Hematopoietic multipotent progenitor cell treated with erythropoietin and hydrocortisone succinate and interleukin-3 and kit ligand, for 4 days (in vitro differentiated cells): Measurements from ENCODE around the gene GP9.

ENCODE experiments used
- DNase-seq: peaks from one replicate; pipeline ENCODE4 v3.0.0-alpha.2; 2015

Gene GP9

DNA sequence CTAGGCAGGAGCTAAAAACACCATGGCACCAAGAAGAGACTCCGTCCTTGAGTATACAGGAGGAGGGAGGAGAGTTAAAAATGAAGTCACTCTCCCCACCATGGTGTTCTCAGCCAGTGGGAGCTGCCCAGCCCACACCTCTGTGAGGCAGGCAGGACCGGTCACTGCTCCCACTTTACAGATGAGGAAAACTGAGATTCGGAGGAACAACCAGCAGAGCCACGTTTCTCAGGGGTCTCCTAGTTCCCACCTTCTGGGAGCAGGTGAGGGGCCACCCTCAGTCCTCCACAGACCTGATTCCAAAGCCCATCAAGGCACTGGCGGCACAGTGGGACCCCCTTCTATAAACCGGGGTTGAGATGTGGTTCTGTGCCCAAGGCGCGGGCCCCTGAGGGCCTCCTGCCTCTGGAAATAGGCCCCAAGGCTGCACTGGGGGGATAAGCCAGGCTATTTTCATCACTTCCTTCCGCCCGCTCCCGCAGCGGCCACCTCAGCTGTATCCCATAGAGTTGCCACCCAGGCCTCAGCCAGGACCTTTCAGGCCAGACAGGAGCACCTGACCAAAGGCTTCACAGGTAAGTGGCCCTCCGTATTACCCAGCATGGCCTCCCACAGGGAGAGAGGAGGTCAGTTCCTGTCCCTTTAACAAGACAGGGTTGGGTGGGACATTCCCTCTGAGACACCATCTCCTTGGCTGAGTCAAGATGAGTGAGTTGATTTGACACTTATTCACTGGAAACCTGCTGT, at the start of gene GP9:
GP9 (plus strand) TSS at position 504 of the 747 bp plus-strand sequence. CDS start 961 bp downstream, outside the sequence.
- peak; percentile 67 for DNase-seq

DNA sequence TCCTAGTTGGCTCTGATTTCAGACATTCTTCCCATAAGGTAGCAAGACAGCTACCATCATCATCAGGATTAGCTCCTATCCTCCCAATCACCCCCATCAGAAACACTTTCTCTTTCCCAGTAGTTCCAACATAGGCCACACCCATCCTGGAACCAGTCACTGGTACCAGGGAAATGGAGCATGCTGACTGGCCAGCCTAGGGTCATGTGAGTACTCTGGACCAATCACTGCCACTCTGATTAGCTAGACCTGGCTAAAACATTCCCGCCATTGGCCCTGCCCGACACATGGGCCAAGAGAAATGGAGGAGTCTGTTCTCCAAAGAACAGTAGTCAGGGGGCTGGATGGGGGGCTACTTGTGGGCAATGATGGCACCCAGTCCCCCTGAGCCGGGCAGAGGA, 47.1 kb upstream of the GP9 start:
- peak; percentile 25 for DNase-seq

DNA sequence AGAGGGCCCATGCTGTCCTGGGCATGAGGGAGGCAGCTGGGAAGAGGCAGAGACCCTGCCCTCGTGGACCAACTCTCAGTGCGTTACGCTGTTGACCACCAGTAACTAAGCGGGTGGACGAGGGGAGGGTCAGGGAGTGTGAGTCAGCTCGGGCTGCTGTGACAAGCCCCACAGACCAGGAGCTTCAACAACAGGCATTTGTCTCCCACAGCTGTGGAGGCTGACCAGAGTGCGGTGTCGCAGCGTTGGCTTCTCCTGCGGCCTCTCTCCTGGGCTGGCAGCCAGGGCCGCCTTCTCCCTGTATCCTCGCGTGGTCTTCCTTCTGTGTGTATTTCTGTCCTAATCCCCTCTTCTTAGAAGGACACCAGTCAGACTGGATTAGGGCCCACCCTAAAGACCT, 46.4 kb upstream of the GP9 start:
- no peak for DNase-seq

DNA sequence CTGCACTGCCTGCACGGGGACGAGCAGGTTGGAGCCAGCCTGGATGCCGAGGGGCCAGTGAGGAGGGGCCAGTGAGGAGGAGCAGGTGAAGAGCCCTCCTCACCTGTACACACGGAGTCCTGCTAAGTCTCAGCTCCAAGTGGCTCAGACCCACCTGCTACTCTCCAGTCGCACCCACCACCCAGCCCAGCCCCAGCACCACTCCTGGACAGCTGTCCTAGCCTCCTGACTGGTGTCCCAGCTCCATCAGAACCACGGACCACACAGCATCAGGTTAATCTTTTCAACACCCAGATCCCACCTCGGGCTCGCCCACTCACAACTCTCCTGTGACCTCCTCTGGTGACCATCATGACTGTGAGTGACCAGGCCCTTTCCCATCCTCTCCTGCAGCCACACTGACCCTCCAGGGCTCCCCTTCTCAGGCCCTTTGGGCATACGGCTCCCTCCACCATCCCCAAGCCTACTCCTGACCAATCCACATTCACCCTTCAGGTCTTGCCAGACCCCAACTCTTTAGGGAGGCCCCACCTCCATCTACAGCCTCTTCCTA, 45.7 kb upstream of the GP9 start:
- DNase-seq: no peak

GRCh38 chr3:129015388-129016105, 45.0 kb upstream of the GP9 start:
- DNase-seq: peak; percentile 84

- DNase-seq: peak; percentile 90
These were observed 44.2 kb upstream of the GP9 start for GRCh38 chr3:129016356-129016719.

DNA sequence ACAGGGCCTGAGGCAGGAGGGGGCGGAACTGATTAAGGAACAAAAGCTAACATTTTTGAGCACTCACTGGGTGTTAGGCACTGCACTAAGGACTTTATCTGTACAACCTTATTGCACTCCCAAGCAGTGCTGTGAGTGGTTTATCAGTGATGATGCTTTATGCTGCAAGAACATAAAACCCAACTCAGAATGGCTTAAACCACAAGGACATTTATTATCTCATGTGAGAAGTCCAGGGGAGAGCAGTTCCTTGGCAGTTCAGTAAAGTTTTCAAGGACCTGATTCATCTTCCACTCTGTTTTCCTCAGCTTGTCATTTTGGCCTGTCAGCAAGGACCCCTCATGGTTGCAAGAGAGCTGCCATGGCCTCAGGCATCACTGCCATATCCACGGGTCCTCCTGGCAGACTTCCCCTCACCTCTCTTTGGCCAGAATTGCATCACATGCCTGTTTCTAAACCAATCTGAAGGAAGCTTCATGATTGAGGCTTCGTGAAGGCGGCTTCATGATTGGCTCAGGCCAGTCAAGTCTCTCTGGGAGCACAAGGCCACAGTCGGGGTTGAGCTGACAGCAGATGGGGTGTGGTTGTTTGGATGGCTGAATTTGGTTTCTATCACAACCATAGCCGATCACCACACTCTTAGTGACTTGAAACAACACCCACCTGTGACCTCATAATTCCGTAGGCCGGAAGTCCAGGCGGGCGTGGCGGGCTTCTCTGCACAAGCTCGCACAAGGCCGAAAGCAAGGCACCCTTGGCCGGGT, 43.7 kb upstream of the GP9 start:
- DNase-seq: peak; percentile 95

DNA sequence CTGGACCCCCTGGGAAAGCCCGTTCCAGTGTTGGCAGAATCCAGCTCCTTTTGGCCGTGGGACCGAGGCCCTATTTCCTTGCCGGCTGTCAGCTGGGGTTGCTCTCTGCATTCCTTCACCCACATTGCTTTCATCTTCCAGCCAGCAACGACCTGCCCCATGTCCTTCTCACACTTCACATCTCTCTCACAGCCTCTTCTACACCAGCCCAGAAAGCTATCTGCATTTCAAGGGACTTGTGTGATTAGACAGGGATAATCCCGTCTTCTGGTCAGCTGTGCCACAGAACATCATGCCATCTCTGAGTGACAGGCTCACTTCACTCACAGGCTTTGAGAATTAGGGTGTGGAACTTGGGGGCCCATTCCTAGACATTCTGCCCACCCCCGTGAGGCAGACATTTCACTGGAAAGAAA, 43.1 kb upstream of the GP9 start:
- DNase-seq: no peak

DNA sequence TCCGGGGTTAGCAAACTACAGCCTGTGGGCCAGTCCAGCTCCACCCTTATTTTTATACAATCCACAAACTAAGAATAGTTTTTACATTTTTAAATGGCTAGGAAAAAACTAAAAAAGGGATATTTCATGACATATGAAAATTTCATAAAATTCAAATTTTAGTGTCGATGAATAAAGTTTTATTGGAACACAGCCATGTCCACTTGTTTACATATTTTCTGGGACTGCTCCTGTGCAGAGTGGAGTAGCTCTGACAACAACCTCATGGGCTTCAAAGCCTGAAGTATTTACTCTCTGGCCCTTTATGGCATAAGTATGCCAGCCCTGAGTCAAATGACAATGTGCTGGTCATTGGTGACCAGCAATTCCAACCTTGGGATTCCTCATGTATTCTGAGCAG, 42.3 kb upstream of the GP9 start:
- no peak for DNase-seq

DNA sequence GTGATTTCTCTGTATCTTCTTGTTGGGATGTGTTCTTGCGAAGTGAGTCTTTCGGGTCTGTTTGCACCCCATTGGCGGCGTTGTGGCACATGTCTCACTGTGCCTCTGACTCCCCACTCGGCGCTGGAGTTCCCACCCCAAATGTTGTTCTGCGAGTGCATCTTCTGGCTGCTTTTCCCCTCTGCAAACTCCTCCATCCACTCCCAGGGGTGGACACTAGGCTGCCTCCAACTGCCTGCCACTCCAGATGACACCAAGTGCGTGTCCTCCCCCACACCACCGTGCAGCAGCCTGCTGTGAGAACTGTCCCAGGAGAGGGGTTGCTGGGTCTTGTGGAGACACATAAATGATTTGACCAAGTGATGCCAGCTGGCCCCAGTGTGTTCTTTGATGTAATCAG, 41.8 kb upstream of the GP9 start:
- DNase-seq: no peak

- no peak for DNase-seq
These were observed 41.3 kb upstream of the GP9 start for GRCh38 chr3:129019266-129019665.

DNA sequence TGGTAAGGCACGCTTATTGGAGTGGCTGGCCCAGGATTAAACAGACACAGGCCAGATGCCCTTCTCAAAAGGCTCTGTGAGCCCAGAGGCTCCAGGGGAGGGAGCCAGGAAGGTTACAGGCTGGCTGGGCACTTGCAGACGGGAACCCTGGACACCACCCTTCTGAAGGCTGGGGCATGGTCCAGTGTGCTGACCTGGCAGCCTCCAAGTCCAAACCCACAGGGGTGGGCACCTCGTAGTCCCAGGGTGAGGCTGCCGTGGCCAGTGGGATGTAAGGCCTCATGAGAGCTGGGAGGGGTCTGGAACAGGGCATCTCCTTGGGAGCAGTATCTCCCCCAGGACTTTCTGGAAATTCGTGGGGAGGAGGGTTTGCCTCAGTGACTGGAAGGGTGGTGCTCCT, 39.9 kb upstream of the GP9 start:
- DNase-seq: no peak

- DNase-seq: no peak
These were observed 39.4 kb upstream of the GP9 start for GRCh38 chr3:129021140-129021551.

DNA sequence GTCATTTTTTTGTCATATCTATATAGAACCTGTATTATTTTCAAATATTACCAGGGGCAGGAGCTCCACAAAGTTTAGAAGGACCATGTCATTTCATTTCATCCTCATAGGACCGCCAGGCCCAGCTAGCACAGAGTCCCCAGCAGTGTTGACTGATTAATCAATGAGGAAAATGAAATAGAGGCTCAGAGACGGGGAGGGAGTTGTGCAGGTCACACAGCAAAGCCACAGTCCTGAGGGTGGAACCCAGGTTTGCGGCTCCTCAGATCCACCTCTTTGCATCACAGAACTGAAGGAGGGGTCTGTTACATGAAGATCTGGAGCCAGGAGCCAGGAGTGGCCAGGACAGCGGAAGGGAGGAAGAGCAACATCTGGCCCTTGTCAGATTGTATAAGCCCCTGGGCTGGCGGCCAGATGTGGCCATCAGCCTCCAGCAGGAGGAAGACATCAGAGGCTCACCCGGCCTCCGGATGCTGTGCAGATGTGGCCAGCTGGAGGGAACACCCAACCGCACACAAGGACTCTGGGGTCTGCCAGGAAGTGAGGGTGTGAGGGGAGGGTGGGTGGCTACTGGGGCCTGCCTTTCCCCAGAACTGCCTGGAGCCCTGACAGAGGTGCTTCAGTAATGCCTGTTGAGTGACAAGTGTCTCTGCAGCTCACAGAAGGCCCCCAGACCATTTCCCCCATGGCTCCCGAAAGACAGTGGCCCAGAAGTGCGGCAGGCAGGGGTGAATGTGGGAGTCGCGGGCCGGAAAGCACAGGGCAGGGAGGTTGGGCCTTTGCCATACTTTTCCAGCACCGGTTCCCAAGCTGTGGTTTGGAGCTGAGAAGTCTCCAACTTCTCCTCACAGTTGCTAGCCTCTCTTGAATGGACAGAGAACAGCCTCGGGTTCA, 38.2 kb upstream of the GP9 start:
- DNase-seq: peak; percentile 54

DNA sequence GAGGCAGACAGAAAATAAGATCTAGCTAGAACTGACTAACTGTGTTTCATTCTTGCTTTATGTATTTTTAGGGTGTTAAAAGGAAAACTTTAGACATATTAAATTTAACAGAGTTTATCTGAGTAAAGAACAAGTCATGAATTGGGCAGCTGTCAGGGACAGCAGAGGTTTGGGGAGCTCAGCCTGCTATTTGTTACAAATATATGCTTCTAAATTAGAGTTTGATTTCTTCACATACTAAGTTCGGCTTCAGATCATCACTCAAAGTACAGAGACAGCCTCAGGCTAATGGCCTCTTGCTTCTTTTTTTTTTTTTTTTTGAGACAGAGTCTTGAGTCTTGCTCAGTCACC, 37.6 kb upstream of the GP9 start:
- DNase-seq: no peak

- peak; percentile 63 for DNase-seq
These were observed 36.7 kb upstream of the GP9 start for GRCh38 chr3:129023909-129024308.

- DNase-seq: no peak
These were observed 35.5 kb upstream of the GP9 start for GRCh38 chr3:129025108-129025507.

DNA sequence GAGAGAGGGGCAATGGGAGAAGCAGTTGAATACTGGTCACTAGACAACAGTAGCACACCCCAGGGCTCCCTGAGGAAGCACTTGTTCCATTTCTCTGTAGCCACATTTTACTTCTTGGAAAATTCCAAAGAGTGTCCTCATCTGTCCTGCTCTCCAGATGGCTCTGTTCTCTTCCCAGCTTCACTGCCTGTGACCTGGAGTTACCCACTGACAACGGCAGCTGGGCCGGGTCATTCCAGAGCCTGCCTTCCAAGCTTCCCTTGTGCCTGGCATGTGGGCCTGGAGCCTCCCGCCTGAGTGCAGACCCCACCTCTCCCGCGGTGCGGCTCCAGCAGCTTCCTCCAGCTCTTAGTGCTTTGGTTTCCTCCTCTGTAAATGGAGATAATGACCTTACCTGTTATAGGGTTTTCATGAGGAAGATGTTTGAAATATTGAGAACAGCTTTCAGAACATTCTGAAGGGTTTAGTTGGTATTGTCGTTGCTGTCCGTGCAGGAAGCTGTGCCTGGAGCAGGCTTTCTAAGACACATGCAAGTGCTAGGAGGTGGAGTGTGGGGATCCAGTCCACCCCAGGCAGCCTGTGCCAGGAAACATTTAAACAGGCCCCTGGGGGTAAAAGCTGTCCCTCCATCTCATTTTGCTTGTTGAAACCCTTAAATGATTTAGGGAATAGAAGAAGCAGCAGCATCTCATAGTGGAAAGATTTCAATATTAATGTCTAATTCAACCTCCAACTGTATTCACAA, 34.7 kb upstream of the GP9 start:
- DNase-seq: no peak

DNA sequence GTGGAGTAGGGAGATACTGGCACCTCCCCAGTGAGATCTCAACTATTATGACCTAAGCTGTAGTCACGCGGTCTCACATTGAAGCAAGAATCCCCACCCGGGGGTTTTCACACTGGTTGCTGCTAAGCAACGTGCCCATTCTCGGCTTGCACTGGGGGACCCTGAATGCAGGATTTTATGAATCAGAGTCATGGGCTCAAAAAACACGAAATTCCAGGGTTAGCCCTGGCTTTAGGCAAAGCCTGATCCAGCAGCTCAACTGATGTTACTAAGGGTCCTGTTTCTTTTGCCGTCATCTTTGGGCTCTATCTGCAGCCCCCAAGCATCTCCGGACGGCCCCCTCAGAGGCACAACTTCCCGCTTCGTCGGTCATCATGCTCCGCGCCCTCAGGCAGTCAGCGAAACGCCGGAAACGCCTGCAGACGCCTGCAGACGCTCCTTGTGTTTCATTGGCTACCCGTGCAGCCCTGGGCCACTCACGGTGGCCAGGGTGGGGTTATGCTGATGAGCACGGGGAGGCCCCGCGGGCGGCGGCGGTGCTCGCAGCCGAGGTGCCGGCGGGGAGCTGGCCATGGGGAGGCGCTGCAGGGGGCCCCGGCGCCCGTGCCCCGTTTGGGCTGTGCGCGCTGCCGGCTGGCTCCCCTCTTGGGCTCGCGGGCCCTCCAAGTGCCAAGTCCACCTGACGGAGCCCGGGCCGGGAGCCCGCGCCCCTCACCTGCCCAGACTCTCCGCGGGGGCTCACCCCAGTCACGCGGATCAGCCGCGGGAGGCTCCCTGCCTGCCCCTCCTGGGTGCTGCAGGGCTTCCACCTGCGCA, 33.6 kb upstream of the GP9 start:
- DNase-seq: peak; percentile 98

GRCh38 chr3:129027544-129027880, 33.1 kb upstream of the GP9 start:
- no peak for DNase-seq

- DNase-seq: no peak
These were observed 31.7 kb upstream of the GP9 start for GRCh38 chr3:129028866-129029265.
